Trophoblast cell (in vitro differentiated cells and primary cell): Measurements from ENCODE around the gene CUTA.
A peak's percentile ranks its signal among the peaks of the same experiment; 100 is the strongest.

Experiments used
- DNase-seq, 2 donors: peaks; one replicate each; pipeline ENCODE4 v3.0.0-alpha.2; 2016
- H2AFZ ChIP-seq: 2 replicates; pipeline ENCODE4 v1.6.1; 2013; ENCODE audit warnings: low read length, moderate library complexity, mild to moderate bottlenecking; ENCODE audit not compliant: insufficient read depth, poor library complexity
- H2AK5ac ChIP-seq: 2 replicates; pipeline ENCODE4 v1.6.1; 2013; ENCODE audit warnings: mild to moderate bottlenecking, low read length
- H2BK120ac ChIP-seq: 2 replicates; pipeline ENCODE4 v1.6.1; 2013; ENCODE audit warnings: low read length, mild to moderate bottlenecking, moderate library complexity; ENCODE audit not compliant: insufficient read depth, poor library complexity
- H2BK12ac ChIP-seq: 2 replicates; pipeline ENCODE4 v1.6.1; 2013; ENCODE audit warnings: mild to moderate bottlenecking, low read length, moderate library complexity
- H2BK5ac ChIP-seq: 2 replicates; pipeline ENCODE4 v1.6.1; 2013; ENCODE audit warnings: low read length, low read depth, moderate library complexity, mild to moderate bottlenecking; ENCODE audit not compliant: poor library complexity
- H3K14ac ChIP-seq: 2 replicates; pipeline ENCODE4 v1.6.1; 2013; ENCODE audit warnings: mild to moderate bottlenecking, low read length
- H3K18ac ChIP-seq: 2 replicates; pipeline ENCODE4 v1.6.1; 2013; ENCODE audit warnings: mild to moderate bottlenecking, low read length
- H3K23ac ChIP-seq: 2 replicates; pipeline ENCODE4 v1.6.1; 2013; ENCODE audit warnings: low read length
- H3K27ac ChIP-seq: 2 replicates; pipeline ENCODE4 v1.5.1; 2013; ENCODE audit warnings: low read depth, mild to moderate bottlenecking, inconsistent platforms, low read length, moderate library complexity
- H3K27me3 ChIP-seq: 2 replicates; pipeline ENCODE4 v1.6.1; 2013; ENCODE audit warnings: inconsistent platforms, mild to moderate bottlenecking, low read length, moderate library complexity; ENCODE audit not compliant: insufficient read depth
- H3K36me3 ChIP-seq, 2 experiments: 1 replicate in 1 of 2; 2 replicates in 1 of 2; pipeline ENCODE4 v1.6.1; 2013; ENCODE audit warnings: low read length in 2 of 2, mild to moderate bottlenecking in 2 of 2, moderate library complexity in 1 of 2; ENCODE audit not compliant: insufficient read depth in 2 of 2, control insufficient read depth in 1 of 2
- H3K4ac ChIP-seq: 2 replicates; pipeline ENCODE4 v1.6.1; 2013; ENCODE audit warnings: low read depth, mild to moderate bottlenecking, low read length, moderate library complexity
- H3K4me1 ChIP-seq, 2 experiments: 1 replicate in 1 of 2; 2 replicates in 1 of 2; pipeline ENCODE4 v1.6.1; 2013; ENCODE audit warnings: low read length in 2 of 2, mild to moderate bottlenecking in 2 of 2, moderate library complexity in 1 of 2; ENCODE audit not compliant: insufficient read depth in 2 of 2, control insufficient read depth in 1 of 2
- H3K4me2 ChIP-seq: 2 replicates; pipeline ENCODE4 v1.6.1; 2013; ENCODE audit warnings: inconsistent platforms, mild to moderate bottlenecking, low read length, moderate library complexity
- H3K4me3 ChIP-seq: 2 replicates; pipeline ENCODE4 v1.5.1; 2013; ENCODE audit warnings: mild to moderate bottlenecking, low read depth, low read length, inconsistent platforms
- H3K79me1 ChIP-seq: one replicate; pipeline ENCODE4 v1.6.1; 2013; ENCODE audit warnings: low read length
- H3K79me2 ChIP-seq: 2 replicates; pipeline ENCODE4 v1.6.1; 2013; ENCODE audit warnings: low read length, mild to moderate bottlenecking; ENCODE audit not compliant: control insufficient read depth, insufficient read depth, poor library complexity
- H3K9ac ChIP-seq: 2 replicates; pipeline ENCODE4 v1.6.1; 2013; ENCODE audit warnings: mild to moderate bottlenecking, low read length
- H3K9me3 ChIP-seq: 2 replicates; pipeline ENCODE4 v1.6.1; 2013; ENCODE audit warnings: low read depth, mild to moderate bottlenecking, control low read depth, inconsistent platforms, low read length; ENCODE audit not compliant: insufficient read depth
- H4K12ac ChIP-seq: 2 replicates; pipeline ENCODE4 v1.6.1; 2013; ENCODE audit warnings: low read depth, mild to moderate bottlenecking, low read length, moderate library complexity
- H4K8ac ChIP-seq: 2 replicates; pipeline ENCODE4 v1.6.1; 2013; ENCODE audit warnings: low read depth, mild to moderate bottlenecking, low read length, moderate library complexity
- H4K91ac ChIP-seq: one replicate; pipeline ENCODE4 v1.6.1; 2013; ENCODE audit warnings: low read depth, mild to moderate bottlenecking, low read length, moderate library complexity
- WGBS: extraction: QIAGEN DNeasy Blood & Tissue Kit; methylation state at CpG from one replicate; pipeline ENCODE4 v1.1.7; 2013; ENCODE audit warnings: missing lambda C conversion rate; ENCODE audit not compliant: insufficient read length, insufficient coverage; ENCODE audit errors: extremely low coverage; 5-methylcytosine and 5-hydroxymethylcytosine counted together

The CUTA gene

GRCh38 chr6:33392595-33392948 lies 25.3 kb downstream of the CUTA start:
- Histone ChIP-seq H2BK120ac (no peak overlapping the region), H4K91ac (no peak overlapping the region), H3K27me3 (no peaks in the 10 kb centered on the region), H3K23ac (no peak overlapping the region), H2AFZ (no peak overlapping the region), H3K9ac (peak overlapping the region; percentile 83), H2BK12ac (no peak overlapping the region), H3K27ac (no peak overlapping the region), H4K12ac (no peak overlapping the region), H3K79me2 (peaks cover 22% of the 10 kb centered on the region), H3K4me1 (peaks cover 0 to 12% of the 10 kb centered on the region in 2 experiments), H2BK5ac (no peak overlapping the region), H3K4me3 (peak overlapping the region; percentile 96), H3K36me3 (peaks cover under 1 to 2% of the 10 kb centered on the region in 2 experiments), H3K4ac (peak overlapping the region; percentile 97), H3K18ac (no peak overlapping the region), H3K14ac (no peak overlapping the region), H3K79me1 (peaks cover 6% of the 10 kb centered on the region), H3K9me3 (no peaks in the 10 kb centered on the region), H4K8ac (no peak overlapping the region), H3K4me2 (peak overlapping the region; percentile 85), H2AK5ac (no peak overlapping the region)
- WGBS, result no CpG with 5 or more reads among the region's 5 CpGs
- DNase-seq, result no peak

- no peak overlapping the region for H4K12ac ChIP-seq
- H2BK120ac ChIP-seq, result peak overlapping the region; percentile 77
- no peaks in the 10 kb centered on the region for H3K27me3 ChIP-seq
- WGBS, result no CpG with 5 or more reads among the region's 31 CpGs
- H3K18ac ChIP-seq, result peak overlapping the region; percentile 88
- H2AK5ac ChIP-seq, result peak overlapping the region; percentile 5
- H2BK12ac ChIP-seq, result no peak overlapping the region
- peak overlapping the region; percentile 95 for H4K91ac ChIP-seq
- peak overlapping the region; percentile 83 for H3K9ac ChIP-seq
- peak overlapping the region; percentile 34 for H2BK5ac ChIP-seq
- peak overlapping the region; percentile 96 for H3K4me3 ChIP-seq
- H3K79me1 ChIP-seq, result peaks cover 6% of the 10 kb centered on the region
- H3K4me1 ChIP-seq, result peaks cover 0 to 12% of the 10 kb centered on the region in 2 experiments
- H3K14ac ChIP-seq, result peak overlapping the region; percentile 88
- peaks cover 22% of the 10 kb centered on the region for H3K79me2 ChIP-seq
- no peaks in the 10 kb centered on the region for H3K9me3 ChIP-seq
- H3K23ac ChIP-seq, result no peak overlapping the region
- peak overlapping the region; percentile 72 for H4K8ac ChIP-seq
- peaks cover 0 to 2% of the 10 kb centered on the region in 2 experiments for H3K36me3 ChIP-seq
- peak overlapping the region; percentile 89 for H3K4ac ChIP-seq
- H3K4me2 ChIP-seq, result peak overlapping the region; percentile 85
- peak overlapping the region; percentile 76 for H3K27ac ChIP-seq
- peak in 1 of 2 donors; percentile 13 for DNase-seq
- peak overlapping the region; percentile 89 for H2AFZ ChIP-seq
Observed at GRCh38 chr6:33391922-33392594, 25.8 kb downstream of the CUTA start.

- Histone ChIP-seq H3K14ac (peak within 1 kb of the TSS; percentile 88), H3K18ac (peak within 1 kb of the TSS; percentile 88), H3K27me3 (no peaks in the 10 kb centered on the region), H3K79me1 (peaks cover 6% of the 10 kb centered on the region), H3K9ac (peak within 1 kb of the TSS; percentile 83), H2BK5ac (peak within 1 kb of the TSS; percentile 34), H4K12ac (peak within 1 kb of the TSS; percentile 30), H3K4me2 (peak within 1 kb of the TSS; percentile 85), H4K91ac (peak within 1 kb of the TSS; percentile 95), H3K4ac (peak within 1 kb of the TSS; percentile 97), H3K9me3 (no peaks in the 10 kb centered on the region), H3K36me3 (peaks cover 0 to 1% of the 10 kb centered on the region in 2 experiments), H4K8ac (peak within 1 kb of the TSS; percentile 79), H2BK12ac (no peak within 1 kb of the TSS), H2AK5ac (peak within 1 kb of the TSS; percentile 5), H2BK120ac (peak within 1 kb of the TSS; percentile 77), H3K79me2 (peaks cover 21% of the 10 kb centered on the region), H2AFZ (peak within 1 kb of the TSS; percentile 89), H3K27ac (peak within 1 kb of the TSS; percentile 77), H3K4me1 (peaks cover 0 to 12% of the 10 kb centered on the region in 2 experiments), H3K23ac (no peak within 1 kb of the TSS), H3K4me3 (peak within 1 kb of the TSS; percentile 96)
- peak; percentile 100 for DNase-seq
- no CpG with 5 or more reads among the region's 67 CpGs for WGBS
Observed at GRCh38 chr6:33391278-33391921, 26.5 kb downstream of the CUTA start, which contains the start of gene KIFC1. Gene KIFC1, plus strand, starts transcription at chr6:33391823. Its CDS starts 163 bp downstream, at chr6:33391986.

- H3K9me3 ChIP-seq, result no peaks in the 10 kb centered on the region
- DNase-seq, result peak in 1 of 2 donors; percentile 49
- no peaks in the 10 kb centered on the region for H3K36me3 ChIP-seq
- H3K79me2 ChIP-seq, result peaks cover 20% of the 10 kb centered on the region
- H3K4me3 ChIP-seq, result no peak overlapping the region
- H2BK5ac ChIP-seq, result no peak overlapping the region
- H3K27me3 ChIP-seq, result no peaks in the 10 kb centered on the region
- peaks cover 0 to 12% of the 10 kb centered on the region in 2 experiments for H3K4me1 ChIP-seq
- H2BK12ac ChIP-seq, result no peak overlapping the region
- WGBS, result no CpG with 5 or more reads among the region's 9 CpGs
- H3K18ac ChIP-seq, result no peak overlapping the region
- H3K9ac ChIP-seq, result no peak overlapping the region
- H2AFZ ChIP-seq, result peak overlapping the region; percentile 28
- no peak overlapping the region for H3K23ac ChIP-seq
- no peak overlapping the region for H2AK5ac ChIP-seq
- no peak overlapping the region for H3K14ac ChIP-seq
- H3K4me2 ChIP-seq, result peak overlapping the region; percentile 14
- no peak overlapping the region for H2BK120ac ChIP-seq
- peak overlapping the region; percentile 77 for H3K27ac ChIP-seq
- peak overlapping the region; percentile 30 for H4K12ac ChIP-seq
- no peak overlapping the region for H3K4ac ChIP-seq
- H4K91ac ChIP-seq, result peak overlapping the region; percentile 26
- peak overlapping the region; percentile 79 for H4K8ac ChIP-seq
- peaks cover 6% of the 10 kb centered on the region for H3K79me1 ChIP-seq
Observed at GRCh38 chr6:33390767-33391277, 27.1 kb downstream of the CUTA start.
